GM12874 (cell line): ENCODE data around the gene BLOC1S1.

Experiments
- TF ChIP-seq, protein P1 (sequence below): IDR thresholded peaks from 2 replicates; pipeline ENCODE4 v1.5.1; 2011; ENCODE audit warnings: low read depth, mild to moderate bottlenecking, control low read depth, low read length, moderate library complexity; ENCODE audit not compliant: insufficient read depth

BLOC1S1 gene

DNA sequence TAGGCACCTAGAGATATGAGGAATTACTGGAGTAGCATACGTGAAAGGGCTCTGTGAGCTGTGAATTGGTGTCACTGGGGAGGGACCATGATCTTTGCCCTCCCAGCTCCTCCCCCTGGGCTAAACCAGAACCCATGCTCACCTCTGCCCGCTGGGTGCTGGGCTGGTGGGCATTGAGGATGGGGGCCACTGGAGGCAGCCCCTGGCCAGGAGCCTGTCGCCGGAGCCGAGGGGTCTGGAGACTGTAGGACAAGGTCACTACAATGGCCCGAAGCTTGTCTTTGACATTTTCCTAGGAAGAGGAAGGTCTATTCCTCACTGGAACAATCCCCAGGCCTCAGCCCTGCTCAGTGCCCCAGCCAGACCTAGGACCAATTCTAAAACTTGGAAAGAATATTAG, 19.7 kb upstream of the BLOC1S1 start:
- TF ChIP-seq, protein P1, sequence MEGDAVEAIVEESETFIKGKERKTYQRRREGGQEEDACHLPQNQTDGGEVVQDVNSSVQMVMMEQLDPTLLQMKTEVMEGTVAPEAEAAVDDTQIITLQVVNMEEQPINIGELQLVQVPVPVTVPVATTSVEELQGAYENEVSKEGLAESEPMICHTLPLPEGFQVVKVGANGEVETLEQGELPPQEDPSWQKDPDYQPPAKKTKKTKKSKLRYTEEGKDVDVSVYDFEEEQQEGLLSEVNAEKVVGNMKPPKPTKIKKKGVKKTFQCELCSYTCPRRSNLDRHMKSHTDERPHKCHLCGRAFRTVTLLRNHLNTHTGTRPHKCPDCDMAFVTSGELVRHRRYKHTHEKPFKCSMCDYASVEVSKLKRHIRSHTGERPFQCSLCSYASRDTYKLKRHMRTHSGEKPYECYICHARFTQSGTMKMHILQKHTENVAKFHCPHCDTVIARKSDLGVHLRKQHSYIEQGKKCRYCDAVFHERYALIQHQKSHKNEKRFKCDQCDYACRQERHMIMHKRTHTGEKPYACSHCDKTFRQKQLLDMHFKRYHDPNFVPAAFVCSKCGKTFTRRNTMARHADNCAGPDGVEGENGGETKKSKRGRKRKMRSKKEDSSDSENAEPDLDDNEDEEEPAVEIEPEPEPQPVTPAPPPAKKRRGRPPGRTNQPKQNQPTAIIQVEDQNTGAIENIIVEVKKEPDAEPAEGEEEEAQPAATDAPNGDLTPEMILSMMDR = no peak

DNA sequence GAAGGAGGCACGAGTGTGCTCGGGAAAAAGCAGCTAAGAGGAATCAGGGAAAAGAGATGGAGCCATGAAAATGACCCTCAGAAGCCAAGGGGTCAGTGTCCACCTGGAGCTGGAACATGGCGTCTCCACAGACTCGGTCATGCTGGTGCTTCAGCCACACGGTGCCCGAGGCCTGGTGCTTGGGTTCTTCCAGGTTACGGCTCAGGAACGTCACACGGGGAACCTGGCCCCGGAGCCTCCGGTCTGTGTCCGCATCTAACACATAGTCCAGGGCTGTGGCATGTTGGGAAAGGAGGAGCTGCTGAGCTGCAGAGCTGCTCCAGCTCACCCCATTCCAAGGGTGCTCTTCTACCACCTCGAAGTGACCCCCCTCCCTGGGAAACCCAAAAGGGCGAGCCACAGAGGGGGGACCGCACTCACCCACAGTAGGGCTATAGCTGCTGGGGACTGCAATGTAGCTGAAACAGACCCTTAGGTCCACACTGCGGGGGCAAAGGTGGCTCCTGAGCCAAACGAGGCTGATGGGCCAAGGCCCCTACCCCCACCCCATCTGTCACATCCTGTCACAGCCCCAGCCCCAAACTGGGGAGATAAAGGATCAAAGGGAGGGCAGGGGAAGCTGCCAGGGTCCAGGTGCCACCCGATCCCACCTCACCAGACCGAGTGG, 18.9 kb upstream of the BLOC1S1 start:
- TF ChIP-seq, protein P1 = no peak

DNA sequence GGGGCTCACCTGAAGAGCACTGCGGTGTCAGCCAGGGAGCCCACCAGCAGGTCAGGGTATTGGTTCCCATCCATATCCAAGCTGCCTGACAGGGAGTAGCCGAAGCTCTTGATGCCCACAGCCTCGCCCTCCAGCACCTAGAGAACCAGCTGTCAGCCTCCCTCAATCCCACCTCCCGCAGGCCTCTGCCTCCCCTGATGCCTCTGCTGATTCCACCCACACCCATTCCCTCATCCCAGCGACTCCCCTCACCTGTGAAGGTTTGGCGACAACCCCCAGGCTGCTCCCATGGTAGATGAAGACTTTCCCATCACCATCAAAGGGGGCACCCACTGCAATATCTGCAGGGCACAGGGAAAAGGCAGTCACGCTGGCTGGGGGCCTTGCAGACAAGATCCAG, 18.2 kb upstream of the BLOC1S1 start:
- TF ChIP-seq, protein P1 = no peak

DNA sequence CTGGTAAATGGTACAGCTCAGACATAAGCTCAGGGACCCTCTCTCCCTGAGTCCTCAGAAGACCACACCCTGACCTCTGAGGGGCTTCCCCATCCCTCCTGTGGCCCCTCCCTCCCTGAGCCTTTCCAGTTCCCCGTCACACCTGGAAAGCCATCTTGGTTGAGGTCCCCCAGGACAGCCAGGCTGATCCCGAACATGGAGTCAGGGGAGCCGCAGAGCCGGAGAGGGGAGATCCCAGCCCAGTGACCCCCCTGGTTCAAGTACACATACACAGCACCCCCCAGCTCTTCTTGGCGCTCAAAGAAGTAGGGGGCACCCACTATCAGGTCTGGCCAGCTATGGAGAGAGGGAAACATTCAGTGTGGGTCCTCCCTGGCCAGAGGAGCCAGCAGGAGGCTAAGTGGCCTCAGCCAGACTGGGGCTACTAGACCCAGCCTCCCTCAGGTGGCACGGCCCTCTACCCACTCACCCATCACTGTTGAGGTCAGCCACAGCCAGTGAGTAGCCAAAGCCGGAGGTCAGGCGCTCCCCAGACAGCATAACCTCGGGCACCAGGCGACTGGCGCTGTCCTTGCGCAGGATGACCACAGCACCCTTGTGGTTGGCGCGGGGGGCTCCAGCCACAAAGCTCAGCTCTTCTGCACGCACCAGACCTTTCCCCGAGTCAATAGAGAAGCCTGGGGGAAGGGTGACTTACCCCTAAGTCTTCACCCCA, 17.4 kb upstream of the BLOC1S1 start:
- TF ChIP-seq, protein P1 = no peak

DNA sequence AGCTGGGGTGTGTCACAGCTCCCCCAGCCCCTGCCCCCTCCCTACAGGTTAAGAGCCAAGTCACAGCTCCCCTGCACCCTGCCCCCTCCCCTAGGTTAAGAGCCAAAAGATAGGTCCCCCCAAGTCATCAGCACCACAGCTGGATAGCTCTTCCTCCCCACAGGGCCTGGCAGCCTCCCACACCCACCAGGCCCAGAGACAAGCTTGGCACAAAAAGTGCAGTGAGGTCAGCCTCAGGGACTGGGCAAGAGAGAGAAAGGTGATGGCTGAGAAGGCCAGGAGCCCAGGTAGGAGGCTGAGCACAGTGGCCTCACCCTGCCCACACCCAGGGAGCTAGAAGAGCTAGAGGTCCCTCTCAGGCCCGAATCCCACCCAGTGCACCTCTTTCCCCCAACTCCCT, 16.9 kb upstream of the BLOC1S1 start:
- TF ChIP-seq, protein P1 = no peak

DNA sequence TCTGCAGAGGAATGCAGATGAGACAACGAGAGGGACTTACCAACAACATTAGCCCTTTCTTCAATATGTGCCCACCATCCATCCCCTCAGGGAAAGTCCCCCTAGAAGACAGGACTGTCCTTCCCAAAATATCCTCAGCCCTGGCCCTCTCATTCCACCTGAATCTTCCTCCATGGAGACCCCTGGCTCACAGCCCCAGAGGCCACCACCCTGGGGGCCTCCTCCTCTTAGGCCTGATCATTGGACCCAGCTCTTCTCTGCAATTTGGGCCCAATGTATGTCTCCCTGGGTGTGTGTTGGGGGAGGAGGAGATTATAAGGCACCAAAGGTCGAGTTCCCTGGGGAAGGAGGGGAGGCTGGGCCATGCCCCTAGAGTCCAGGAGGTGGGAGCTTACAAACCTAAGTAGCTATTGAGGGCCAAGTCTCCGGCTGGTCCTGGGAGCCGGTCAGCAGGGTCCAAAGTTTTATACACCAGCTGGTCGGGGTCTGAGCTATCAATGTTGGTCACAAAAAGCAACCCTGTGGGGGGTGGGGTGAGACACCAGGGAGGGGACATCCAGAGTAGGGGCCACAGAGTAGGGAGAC, 16.3 kb upstream of the BLOC1S1 start:
- TF ChIP-seq, protein P1 = no peak

DNA sequence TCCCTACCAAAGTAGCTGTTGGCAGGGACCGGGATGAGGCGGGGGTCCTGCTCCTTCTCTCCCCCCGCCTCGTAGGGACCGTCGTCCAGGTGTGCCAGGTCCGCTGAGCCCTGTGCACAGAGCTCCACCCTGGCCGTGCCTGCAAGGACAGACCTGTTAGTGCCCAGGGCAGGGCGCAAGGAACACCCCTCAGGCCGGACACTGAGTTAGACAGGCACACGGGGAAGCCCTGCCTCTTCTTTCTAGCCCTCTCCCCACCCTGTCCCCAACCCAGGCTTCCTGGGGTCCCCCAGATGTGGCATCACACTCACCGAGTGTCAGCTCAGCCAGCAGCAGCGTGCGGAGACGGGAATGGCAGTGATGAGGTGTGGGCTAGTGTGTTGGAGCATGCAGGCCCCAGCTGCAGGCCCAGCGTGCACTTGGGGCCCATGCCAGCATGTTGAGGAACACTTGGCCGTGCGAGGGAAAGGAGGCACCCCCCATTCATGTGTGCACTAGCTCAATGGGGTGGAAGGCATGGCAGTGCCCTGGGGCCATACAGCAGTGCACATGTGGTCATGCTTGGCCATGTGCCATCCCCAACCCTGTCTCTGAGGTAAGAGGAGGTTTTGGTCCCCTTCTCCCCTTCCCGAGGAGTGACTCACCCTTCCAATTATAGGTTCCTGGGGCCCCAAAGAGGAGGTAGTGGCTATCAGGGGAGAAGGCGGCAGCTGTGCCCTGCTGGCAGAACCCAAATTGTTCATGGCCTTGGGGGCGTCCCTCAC, 15.4 kb upstream of the BLOC1S1 start:
- TF ChIP-seq, protein P1 = no peak
